Ishikawa (cell line): Measurements from ENCODE around the gene POLE4.

ENCODE experiments used
- EP300 ChIP-seq: IDR thresholded peaks from 2 replicates; pipeline ENCODE4 v1.6.1; 2012; ENCODE audit warnings: borderline replicate concordance
- MAX ChIP-seq: IDR thresholded peaks from 2 replicates; pipeline ENCODE4 v1.6.1; 2012
- RAD21 ChIP-seq: IDR thresholded peaks from 2 replicates; pipeline ENCODE4 v1.6.1; 2012; ENCODE audit warnings: low read depth
- TCF12 ChIP-seq: IDR thresholded peaks from 2 replicates; pipeline ENCODE4 v1.6.1; 2012; ENCODE audit warnings: low read depth

DNA sequence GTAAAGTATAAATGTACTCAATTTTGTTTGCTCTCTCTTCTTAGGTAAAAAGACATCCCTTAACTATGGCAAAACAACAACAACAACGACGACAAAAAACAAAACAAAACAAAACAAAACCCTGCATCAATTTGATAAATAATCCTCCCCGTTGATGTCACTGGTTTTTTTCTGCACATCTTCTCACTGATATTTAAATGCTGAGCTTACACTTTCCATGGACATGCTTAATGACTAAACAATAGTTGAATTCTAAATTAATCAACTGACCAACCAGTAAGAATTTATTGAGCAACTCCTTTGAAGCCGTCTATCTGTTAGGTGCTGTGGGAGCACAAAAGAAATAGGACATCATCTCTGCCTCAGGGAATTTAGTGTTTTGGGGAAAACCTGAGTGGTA lies 20.2 kb upstream of the POLE4 start:
- TF ChIP-seq EP300: no peak
- no peak for TF ChIP-seq MAX
- no peak for TF ChIP-seq RAD21
- no peak for TF ChIP-seq TCF12
